DND-41 (cell line): ENCODE results near the gene MIR17HG.

Experiments used
- CTCF ChIP-seq: IDR thresholded peaks from 2 replicates; pipeline ENCODE4 v1.5.1; 2012; ENCODE audit warnings: borderline replicate concordance, low read length, moderate library complexity, mild to moderate bottlenecking; ENCODE audit not compliant: poor library complexity, severe bottlenecking; ENCODE audit errors: extremely low read depth
- EZH2 ChIP-seq: IDR thresholded peaks from 3 replicates; pipeline ENCODE4 v1.6.1; 2012; ENCODE audit warnings: borderline replicate concordance, low read depth, mild to moderate bottlenecking, moderate library complexity, low read length, inconsistent platforms; ENCODE audit not compliant: severe bottlenecking

DNA sequence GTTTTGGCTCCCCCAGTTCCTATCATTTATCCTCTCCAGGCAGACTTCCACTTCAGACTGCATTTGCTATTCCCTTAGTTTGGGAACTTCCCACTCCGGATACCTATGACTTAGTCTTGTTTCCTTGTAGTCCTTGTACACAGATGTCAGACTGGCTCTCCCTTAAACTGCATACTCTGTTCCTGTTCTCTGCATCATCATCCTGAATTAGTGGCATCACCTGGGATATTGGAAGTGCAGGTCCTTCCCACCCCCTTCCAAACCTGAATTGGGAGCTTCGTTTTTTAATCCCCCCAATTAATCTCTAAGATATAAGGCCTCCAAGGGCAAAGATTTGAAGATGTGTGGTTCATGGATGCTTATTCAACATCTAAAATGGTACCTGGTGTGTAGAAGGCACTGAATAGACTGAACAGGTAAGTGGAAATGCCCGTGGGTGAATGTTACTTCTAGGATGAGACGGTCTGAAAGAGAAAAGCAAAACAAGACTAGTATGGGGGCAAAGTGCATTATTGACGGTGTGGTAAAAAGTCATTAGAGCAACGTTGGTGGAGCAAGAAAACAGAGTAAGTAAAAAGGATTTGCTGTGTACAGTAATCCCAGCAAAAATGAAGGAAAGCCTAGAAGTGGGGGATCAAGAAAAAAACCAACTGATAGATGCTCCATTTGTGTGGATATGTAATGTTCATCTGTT, 9.6 kb downstream of the MIR17HG start:
- TF ChIP-seq CTCF (no peak), EZH2 (no peak)
